ENCODE data around the gene SLX4IP.
A peak's percentile ranks its signal among the peaks of the same experiment; 100 is the strongest.

SLX4IP gene

DNA sequence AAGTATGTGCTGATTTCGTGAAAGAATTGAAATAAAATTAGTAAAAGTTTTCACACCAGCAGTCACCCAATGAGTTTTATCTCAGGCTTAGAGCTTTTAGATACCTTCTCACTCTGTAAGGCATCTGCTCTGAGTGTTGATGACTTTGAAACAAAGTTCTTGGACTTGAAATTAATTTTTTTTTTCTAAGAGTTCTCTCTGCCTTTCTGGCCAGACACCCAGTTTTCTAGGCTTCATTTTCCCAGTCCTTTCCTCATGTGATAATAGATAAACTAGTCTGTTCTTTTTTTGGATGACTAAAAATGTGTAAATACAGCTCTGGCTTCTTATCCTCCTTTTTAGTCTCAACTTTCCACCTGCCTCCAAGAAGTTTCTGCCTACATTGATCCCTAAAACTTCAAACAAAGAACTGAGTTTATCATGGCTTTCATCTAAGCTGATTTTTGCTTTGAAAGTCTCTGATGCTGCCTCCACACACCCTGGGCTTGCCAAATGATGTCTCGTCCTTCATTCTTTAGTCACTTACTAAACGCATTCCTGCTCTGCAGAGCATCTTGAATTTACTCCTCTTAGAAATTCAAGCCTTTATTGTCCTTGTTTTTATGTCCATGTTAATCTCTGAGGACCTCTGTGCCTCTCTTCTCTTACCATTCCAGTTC lies 32.7 kb downstream of the SLX4IP start:
- FAIRE-seq: no peak

DNA sequence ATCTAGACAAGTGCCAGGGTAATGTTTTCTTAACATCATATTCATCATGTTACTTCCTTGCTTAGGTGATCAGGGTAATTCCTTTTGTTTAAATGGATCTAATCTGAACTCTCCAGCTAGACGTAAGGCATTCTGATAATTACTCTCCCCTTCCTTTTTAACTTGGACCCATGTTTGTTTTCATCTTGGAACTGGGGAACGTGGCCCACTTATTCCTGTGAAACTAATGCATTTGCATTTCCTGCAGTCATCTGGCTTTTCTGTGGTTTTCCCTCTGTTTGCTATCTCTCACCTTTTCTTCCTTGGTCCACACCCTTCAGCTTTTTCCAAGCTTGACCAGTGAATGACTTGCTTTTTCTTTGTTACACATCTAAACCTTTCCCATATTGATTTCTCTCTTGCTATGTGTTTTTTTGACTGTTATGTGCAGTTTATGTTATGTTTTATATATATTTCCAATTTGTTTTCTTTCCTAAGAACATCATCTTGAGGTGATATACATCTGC lies 33.3 kb downstream of the SLX4IP start:
- no peak for FAIRE-seq

DNA sequence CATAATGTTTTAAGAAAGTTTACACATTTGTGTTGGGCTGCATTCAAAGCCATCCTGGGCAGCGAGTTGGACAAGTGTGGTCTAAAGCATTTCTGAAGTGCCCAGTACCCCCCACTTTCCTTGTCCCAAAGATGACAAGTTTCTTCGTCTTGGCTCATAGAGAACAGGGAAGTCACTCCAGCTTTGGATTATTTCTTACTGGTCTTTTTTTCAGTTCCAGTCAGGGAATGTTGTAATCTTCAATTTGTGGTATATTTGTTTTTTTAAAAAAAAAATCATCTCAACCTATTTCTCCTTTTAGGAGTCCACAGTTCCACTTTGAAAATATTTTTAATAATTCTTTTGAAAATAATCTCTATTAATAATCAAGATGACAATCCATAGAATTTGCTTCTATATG lies 34.0 kb downstream of the SLX4IP start:
- no peak for FAIRE-seq

DNA sequence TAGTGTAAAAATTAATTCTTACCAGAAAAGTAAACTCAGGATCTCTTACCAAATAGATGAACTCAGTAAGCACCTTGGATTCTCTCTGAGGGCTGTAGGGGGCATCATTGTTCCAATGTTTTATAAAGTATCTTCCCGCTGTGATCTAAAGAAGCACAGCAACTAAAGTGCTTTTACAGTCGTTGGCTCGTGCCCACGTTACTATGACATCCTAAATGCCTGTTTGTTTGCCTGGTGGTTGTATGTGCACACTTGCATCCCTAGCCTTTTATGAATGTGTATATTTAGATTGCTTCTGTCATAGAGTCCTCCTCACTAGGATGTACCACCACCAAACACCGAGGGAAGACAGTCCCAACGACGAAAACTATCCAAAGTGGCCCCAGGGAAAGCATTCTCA lies 34.5 kb downstream of the SLX4IP start:
- no peak for FAIRE-seq

DNA sequence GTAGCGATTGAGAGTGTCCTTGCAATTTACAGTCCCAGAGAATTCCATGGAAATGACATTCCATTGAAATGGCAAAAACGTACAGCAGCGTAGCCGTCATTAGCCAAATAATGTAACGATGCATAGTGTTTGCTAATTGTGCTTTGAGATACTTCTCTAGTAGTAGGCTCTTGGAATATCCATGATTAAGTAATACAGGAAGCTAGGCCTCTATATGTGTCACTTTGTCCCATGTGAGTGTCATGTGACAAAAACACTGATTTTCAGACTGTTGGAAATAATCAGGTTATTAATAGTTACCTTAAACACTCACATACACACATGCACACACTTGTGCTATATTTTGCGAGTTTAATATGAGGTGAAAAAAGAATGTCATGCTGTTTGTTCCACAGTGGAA lies 35.2 kb downstream of the SLX4IP start:
- FAIRE-seq: no peak

DNA sequence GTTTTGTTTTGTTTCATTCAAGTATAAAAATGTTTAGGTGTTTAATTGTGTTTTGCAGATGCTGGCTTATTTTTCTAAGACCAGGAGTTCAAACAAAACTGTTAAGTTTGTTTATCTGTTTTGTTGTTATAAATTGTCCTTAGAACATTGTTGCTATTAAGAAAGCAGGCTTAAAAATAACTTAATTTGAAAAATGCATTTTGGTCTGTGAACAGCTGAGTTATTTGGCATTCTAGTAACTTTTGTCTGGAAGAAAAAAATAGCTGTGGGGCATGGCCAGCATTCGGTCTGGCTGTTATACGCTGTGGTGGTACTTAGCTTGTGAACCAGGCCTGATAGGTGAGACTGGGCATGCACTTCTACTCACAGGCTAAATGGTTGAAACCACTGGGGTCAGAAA lies 37.8 kb downstream of the SLX4IP start:
- FAIRE-seq: no peak

DNA sequence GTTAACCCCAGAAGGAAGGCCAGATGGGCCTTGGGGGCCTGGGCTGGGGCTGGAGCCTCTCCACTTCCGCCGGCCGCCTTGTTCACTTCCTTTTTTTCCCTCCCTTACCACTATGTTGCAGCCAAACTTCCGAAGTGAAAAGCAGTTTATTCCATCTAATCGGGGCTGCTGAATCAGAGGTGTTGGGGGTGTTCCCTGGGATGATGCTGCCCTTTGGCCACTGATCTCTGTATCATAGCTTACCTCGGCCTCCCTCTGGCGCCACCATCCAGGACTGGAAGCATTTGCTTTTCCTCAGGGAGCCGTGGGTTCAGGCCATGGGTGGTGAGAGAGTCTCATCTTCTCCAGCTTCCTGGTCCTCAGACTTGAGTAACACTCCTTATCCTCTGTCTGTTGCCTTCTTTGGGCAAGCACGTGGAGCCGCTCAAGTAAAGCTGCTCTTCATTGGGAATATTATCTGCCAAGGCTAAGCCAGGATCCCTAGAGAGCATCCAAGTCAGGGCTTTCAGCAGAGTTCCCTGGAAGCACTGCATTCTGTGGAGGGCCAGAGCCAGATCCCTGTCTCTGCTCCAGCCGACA lies 39.6 kb downstream of the SLX4IP start:
- FAIRE-seq: no peak

DNA sequence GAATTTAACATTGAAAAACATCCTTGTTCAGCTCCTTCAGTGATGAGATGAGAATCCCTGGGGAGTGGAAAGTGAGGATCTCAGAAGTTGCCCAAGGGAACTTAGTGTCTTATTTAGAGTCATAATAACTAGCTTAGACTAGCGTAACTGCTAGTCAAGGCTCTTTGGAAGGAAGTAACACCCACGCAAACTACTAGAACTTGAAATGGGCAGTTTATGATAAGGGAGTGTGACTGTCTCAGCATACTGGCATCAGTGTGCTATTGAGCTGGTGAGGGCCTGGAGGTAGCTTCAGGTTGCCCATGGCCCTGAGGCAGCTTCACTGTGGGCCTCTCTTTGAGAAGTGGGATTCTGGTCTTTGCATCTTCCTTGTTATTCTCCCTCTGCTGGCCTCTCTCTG lies 40.1 kb downstream of the SLX4IP start:
- FAIRE-seq: no peak

DNA sequence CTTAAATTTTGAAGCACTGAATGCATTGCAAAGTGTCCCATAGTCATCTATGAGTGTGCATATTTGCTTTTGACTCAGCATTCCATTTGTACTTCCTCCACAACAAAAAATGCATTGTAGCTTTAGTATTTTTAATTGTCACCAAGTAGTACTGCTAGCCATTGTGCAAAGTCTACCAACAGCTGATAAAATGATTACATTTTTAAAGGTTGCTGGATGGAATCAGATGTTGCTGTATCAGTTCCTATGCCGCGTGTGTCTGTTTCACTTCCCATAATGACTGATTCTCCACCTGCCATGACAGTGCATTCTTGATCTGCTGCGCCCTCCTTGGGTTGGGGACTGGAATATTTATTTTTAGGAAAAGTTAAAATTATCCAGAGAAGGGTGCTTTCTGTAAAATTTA lies 41.2 kb downstream of the SLX4IP start:
- no peak for FAIRE-seq

DNA sequence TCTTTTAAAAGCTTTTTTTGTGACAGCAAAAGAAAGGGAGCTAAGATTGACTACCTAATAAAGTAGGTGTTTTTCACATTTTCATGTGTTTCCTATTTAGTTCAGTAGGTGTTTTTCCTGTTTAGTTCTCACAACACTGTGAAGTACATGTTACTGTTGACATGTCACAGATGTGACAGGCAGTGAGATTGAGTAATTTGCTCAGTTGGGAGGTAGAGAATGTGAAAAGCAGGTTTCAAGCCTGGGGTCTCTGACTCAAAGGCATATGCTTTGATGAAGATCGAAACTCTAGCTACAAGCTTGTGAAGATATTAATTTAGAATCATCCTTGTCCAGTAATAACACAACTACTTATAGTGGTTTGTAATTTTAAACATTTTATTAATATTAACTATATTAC lies 43.1 kb downstream of the SLX4IP start:
- no peak for FAIRE-seq

DNA sequence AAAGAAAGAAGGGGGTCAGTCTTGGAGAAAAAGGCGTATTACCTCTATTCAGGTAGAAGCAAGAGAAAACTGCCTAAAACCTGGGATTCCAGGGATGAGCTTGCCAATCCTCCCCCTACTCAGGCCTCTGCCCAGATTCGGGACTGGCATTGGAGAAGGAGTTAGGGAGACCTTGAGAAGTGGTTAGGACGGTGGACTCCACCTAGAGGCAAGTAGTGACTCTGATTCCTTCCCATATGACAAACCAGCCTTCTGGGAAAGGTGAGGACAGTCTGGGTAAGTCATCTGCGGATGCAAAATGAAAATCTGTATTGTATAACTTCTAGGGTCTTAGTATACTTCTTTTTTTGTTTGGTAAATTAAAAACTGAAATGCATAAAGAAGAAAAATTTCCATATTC lies 43.8 kb downstream of the SLX4IP start:
- no peak for FAIRE-seq

DNA sequence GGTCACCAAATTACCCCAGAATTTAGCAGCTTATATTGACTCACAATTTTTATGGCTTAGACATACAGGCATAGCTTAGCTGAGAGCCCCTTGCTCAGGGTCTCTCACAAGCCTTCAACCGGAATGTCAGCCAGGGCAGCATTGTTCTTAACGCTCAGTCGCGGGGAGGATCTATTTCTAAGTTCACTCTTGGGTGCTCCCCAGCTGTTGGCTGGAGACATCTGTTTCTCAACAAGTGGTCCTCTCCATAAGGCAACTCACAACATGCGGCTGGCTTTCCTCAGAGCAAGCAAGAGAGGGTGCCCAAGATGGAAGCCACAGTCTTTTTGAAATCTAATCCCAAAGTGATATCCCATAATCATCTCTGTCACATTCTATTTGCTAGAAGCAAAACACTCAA lies 46.6 kb downstream of the SLX4IP start:
- no peak for FAIRE-seq

DNA sequence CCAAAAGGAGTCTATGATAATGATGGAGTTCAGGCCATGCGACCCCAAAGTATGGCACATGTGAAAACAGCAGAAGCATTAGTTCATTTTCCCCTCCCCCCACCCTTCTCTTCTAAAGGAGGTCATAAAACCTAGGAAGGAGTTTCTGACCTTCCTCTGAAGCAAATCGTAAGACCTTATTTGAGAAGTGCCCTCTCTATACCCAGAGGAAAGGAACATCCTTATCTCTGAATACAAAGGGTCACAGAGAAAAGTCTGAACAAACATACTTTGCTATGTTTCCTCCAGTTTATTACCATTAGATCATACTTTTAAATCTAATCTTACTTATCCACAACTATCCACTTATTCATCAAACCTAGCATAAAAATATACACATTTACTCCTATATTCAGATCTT lies 48.6 kb downstream of the SLX4IP start:
- FAIRE-seq: no peak

DNA sequence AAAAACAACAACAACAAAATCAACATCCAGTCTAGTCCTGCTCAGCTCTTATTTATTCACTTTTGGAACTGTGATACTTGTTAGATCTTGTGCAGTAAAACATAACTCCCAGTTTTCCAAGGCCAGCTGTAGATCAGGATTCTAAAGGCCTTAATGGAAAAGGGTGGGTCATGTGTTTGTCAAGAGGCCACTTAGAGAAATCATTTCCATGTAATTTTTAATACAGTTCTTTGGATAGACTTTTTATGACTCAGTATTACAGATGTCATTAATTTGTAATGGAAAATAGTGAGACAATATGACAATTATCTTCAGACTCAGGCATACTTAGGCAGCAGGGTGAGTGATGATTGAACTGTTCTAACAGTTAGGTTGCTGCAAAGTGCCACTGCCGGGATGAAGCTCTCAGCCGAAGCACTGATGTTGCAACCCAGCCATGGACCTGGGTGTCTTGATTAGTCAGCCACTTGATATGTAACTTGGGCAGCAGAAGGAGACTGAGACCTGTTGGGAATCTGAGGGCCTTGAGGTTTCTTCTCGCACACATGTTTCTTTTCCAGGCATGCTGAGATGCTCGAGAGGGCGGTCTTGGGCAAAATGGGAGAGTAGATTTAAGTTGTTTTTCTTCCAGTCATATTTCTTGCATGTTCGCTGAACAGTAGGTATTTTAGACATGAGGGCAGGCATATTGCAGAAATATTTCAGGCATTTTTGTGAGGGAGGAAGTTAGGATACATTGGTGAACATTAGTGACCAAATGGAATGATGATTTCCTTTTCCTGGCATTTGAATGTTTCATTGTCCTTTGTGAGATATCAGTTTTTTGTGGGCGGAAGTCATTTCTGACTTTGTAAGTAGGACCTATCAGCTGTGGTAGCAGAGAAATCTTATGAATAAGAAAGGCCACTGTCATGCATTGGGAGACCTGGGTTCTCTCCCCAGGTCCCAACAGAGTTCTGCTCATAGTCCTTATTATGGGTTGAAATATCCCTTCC lies 52.3 kb downstream of the SLX4IP start:
- FAIRE-seq: no peak

DNA sequence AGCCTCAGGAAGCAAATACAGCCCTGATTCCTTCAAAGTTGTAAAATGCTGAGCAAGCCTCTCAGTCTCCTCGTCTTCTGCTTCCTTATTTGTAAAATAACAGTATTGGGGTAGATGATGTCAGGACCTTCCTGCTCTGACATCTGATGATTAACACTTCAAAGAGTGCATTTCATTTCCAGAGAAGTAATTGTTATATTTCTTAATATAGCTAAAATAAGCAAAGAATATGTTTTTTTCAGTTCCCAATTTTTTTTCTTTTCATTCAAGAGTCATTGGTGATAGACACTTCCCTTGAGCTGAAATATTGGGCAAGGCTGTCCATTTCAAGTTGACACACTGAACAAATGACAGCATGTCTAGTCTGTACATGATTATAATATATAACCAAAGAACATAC lies 53.4 kb downstream of the SLX4IP start:
- no peak for FAIRE-seq

DNA sequence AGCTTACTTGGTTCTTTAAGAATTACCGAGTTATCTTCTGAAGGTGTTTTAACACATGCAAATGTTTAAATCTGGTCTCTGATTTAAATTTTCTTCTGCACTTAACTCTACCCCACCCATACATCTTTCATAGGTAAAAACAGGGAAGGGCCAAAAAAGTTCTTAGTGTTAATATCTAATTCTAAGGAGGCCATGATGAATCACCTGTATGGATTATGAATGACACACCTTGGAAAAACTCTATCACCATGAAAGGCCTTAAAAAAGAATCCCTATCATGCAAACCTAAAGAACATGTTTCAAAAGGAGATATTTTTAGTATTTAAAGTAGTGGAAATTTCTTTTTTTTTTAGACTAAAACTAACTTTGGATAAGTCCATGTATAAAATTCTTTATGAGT lies 54.7 kb downstream of the SLX4IP start:
- FAIRE-seq: no peak

DNA sequence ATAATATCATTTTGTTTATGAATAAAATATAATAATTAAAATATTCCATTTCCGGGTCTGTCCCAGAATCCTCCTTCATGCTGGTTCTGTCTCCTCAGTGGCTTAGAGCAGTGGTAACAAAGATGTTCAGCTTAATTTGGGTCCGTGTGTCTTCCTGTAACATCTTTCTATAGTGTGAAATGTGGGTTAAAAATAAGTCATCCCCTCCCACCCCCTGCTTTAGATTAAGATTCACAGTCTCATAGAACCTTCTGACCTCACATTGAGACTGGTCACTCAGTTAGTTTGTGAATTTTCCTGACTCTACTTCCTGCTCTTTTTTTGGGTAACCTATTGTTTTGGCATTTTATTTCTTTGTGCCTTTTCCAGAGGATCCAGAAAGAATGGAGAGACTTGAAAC lies 55.2 kb downstream of the SLX4IP start:
- no peak for FAIRE-seq

DNA sequence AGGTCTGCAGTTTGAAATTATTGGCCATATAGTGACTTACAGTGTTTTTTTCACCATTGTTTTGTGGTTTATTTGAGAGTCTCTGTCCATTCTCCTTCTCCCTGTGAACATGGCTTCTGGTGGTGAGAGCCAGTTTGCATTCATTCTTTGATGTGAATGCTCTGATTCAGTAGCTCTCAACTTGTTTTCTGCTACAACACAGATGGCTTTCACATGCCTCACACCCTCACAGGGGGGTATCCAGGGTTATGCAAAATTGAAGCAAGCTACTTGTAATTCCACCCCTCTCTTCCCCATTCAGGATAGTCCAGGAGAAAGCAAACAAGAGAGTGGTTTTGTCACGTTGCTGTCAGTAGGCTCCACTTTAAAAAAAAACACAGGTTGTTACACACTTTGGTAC lies 55.6 kb downstream of the SLX4IP start:
- FAIRE-seq: no peak

DNA sequence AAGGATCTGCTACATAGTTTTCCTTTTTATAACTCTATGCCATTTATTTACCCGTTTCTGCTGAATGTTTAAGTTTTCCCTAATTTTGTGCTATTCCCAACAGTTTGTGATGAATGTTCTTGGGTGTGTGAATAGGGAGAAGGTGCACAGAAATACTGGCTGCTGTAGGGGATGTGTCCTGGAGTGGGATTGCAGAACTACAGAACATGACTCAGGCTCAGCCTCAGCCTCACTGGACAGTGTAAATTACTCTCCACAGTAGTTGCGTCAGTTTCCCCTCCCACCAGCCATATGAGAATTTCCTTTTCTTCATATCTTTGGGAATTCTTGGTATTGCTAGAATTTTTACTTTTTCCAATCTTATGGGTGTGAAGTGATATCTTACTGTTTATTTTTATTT lies 57.0 kb downstream of the SLX4IP start:
- FAIRE-seq: no peak

DNA sequence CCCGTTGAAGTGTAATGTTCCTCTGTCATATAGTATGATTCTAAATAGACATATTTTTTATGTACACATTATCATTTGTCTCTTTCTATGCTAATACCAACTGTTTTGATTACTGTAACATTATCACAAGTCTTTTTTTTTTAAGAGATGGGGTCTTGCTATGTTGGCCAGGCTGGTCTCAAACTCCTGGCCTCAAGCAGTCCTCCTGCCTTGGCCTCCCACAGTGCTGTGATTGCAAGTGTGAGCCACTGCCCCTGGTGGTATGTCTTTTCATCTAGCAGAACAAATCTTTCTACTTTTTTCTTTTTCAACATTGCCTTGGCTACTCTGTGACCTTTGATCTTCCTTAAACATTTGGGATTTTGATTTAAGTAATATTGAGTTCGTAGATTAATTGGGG lies 57.7 kb downstream of the SLX4IP start:
- FAIRE-seq: no peak

DNA sequence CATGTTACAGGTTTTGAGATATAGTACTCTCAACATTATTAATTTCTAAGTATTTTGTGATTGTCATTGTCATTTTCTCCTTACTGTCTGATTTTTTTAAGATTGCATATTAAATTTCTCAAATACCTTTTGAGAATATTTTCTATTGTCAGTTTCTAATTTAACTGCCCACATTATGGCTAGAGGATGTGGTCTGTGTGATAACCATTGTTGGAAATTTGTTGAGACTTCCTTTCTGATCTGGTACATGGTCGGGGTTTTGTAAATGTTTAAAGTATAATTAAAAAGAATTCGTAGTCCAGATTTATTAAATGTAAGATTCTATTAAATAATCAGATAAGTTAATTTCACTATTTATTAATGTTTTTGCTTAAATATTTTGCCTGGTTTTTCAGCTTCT lies 60.1 kb downstream of the SLX4IP start:
- FAIRE-seq: no peak

DNA sequence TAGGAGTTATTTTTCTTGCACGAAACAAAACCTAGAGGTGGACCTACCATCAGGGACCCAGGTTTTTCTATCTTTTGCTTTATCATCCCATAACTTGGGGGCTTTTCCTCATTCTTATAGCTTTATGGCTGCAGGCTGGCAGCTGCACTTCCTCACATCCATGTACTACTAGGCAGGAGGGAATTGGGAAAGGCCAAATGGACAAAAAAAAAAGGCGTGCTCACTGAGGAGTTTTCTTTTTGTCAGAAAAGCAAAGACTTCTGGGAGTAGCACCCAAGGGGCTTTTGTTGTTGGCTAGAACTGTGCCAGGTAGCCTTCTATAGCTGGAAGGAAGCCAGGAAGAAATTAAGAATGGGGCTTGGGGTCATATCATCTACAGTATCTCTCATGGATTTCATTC lies 61.4 kb downstream of the SLX4IP start:
- no peak for FAIRE-seq

DNA sequence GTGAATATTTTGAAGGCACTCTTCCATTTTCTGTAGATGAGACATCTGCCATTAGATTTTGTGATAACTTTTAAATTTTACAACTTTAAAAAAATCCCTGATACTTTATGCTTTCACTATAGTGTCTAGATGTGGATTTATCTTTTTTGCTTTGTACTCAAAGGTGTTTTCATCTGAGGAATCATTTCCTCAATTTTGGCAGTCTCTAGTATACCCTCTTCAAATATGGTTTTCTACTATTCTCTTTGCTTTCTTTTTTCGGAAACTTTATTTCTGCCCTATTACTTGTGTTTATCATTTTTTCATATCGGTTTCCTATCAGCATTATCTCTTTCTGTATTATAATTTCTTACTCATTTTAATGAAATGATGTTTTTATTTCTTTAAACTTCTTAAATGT lies 62.2 kb downstream of the SLX4IP start:
- FAIRE-seq: peak; percentile 53

DNA sequence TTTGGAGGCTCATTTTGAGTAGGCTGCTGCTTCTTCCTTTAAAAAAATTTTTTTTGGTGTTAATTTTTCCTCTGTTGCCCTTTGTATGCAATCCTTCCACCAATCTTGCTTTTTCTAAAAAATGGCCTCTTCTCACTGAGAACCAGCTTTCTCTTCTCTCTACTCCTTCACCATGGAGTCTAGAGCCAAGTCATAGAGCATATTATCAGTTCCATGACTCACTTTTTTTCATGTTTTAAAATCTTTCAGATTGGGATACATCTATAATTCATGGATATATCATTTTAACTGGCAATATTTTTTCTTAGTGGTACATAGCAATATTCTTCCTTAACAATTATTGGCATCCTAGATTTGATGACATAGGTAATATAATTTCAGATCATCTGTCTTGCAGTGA lies 62.7 kb downstream of the SLX4IP start:
- FAIRE-seq: no peak

Measured in G401.6 (cell line).